HepG2 (cell line): ENCODE measurements around the gene KAZALD1. TPM values are rescaled to one million over a fixed set of nuclear protein-coding genes. Genes with fewer than 3 reads are reported as not detected.

Experiments
- ATAC-seq: fragments of 200-7000 bp; cut with Tn5 transposase; 3 replicates; pipeline ENCODE4 v1.9.1; 2020; ENCODE audit warnings: mild to moderate bottlenecking, moderate library complexity
- BruUV-seq: library from RNA; stranded (reverse); fragments of 400-500 nt; replicated peaks from 2 replicates; lab custom pipeline; 2021; lab: Mats Ljungman, UMichigan
- CTCF ChIA-PET: fragments of 300-600 bp; formaldehyde crosslinking; extraction: SDS; loops from one replicate; lab custom pipeline; 2021; ENCODE audit warnings: low total read pairs, inconsistent platforms, low intra/inter-chr PET ratio; lab: Yijun Ruan, JAX
- POLR2A ChIA-PET: fragments of 350-600 bp; sonication (Branson Sonifier 250); formaldehyde crosslinking; loops from one replicate; lab custom pipeline; 2020; ENCODE audit warnings: antibody characterized with exemption, inconsistent platforms; lab: Yijun Ruan, JAX
- DNase-seq: peaks from one replicate; pipeline ENCODE4 v3.0.0-alpha.2; 2015; ENCODE audit warnings: low spot score
- FAIRE-seq: peaks from 3 replicates; lab custom pipeline; 2011; peaks lifted over from hg19 to GRCh38; lab: Jason Lieb, UNC
- H2AFZ ChIP-seq: one replicate; pipeline ENCODE4 v1.6.1; 2011; ENCODE audit warnings: low read length, inconsistent platforms
- H3K27ac ChIP-seq: fragments of 300-600 bp; 3 replicates; pipeline ENCODE4 v1.8.0; 2011; ENCODE audit warnings: mixed run types, mild to moderate bottlenecking, mixed read lengths, low read length, inconsistent platforms; ENCODE audit not compliant: insufficient read depth; ENCODE audit errors: extremely low read length
- H3K27me3 ChIP-seq, 2 experiments: fragments of 200-600 bp in 1 of 2; 2 replicates in 1 of 2; 3 replicates in 1 of 2; pipeline versions ENCODE4 v1.6.0 to v1.8.0; 2011; ENCODE audit warnings: low read length in 2 of 2, mild to moderate bottlenecking in 2 of 2, moderate library complexity in 2 of 2, inconsistent platforms in 1 of 2; ENCODE audit not compliant: insufficient read depth in 2 of 2, control insufficient read depth in 1 of 2
- H3K36me3 ChIP-seq, 2 experiments: fragments of 200-600 bp in 1 of 2; replicated peaks in 1 of 2; 2 replicates in 1 of 2; 3 replicates in 1 of 2; pipeline versions ENCODE4 v1.5.1 to v1.8.0; 2011; ENCODE audit warnings: low read length in 2 of 2, inconsistent platforms in 1 of 2; ENCODE audit not compliant: insufficient read depth in 2 of 2, control insufficient read depth in 1 of 2
- H3K4me1 ChIP-seq: 2 replicates; pipeline ENCODE4 v1.5.1; 2012; ENCODE audit warnings: low read length, inconsistent platforms; ENCODE audit not compliant: insufficient read depth
- H3K4me2 ChIP-seq: 2 replicates; pipeline ENCODE4 v1.6.0; 2011; ENCODE audit warnings: low read depth, low read length, inconsistent platforms
- H3K4me3 ChIP-seq, 3 experiments: fragments of 200-600 bp in 1 of 3; sonication (generic), shearing (Covaris generic) in 1 of 3; replicated peaks in 1 of 3; 2 replicates each; pipeline ENCODE4 v1.5.1; 2011 to 2016; ENCODE audit warnings: low read length in 3 of 3, inconsistent platforms in 2 of 3, low read depth in 2 of 3, mild to moderate bottlenecking in 2 of 3, control low read depth in 1 of 3, mixed read lengths in 1 of 3; ENCODE audit not compliant: insufficient read depth in 1 of 3
- H3K79me2 ChIP-seq: one replicate; pipeline ENCODE4 v1.6.1; 2011; ENCODE audit warnings: low read length, inconsistent platforms; ENCODE audit not compliant: insufficient read depth
- H3K9ac ChIP-seq: 2 replicates; pipeline ENCODE4 v1.6.0; 2011; ENCODE audit warnings: mild to moderate bottlenecking, low read depth, low read length, inconsistent platforms; ENCODE audit not compliant: insufficient read depth
- H3K9me3 ChIP-seq: 2 replicates; pipeline ENCODE4 v1.5.1; 2012; ENCODE audit warnings: mild to moderate bottlenecking, low read length
- H4K20me1 ChIP-seq: 2 replicates; pipeline ENCODE4 v1.6.0; 2011; ENCODE audit warnings: inconsistent platforms, mild to moderate bottlenecking, low read length, moderate library complexity; ENCODE audit not compliant: insufficient read depth
- HDAC1 ChIP-seq: sonication (generic); formaldehyde crosslinking; IDR thresholded peaks from 2 replicates; pipeline ENCODE4 v1.5.1; 2020; ENCODE audit warnings: mild to moderate bottlenecking, missing genetic modification reagents
- MAFF ChIP-seq: IDR thresholded peaks from 2 replicates; pipeline ENCODE4 v1.6.1; 2011; ENCODE audit warnings: low read depth, low read length, improper control_type of control experiment
- PAF1 ChIP-seq: IDR thresholded peaks from 2 replicates; pipeline ENCODE4 v1.6.1; 2016; ENCODE audit warnings: missing genetic modification reagents, missing compliant biosample characterization
- PRMT3 ChIP-seq: sonication (generic); formaldehyde crosslinking; IDR thresholded peaks from 2 replicates; pipeline ENCODE4 v1.8.1; 2022; ENCODE audit warnings: low read depth, mild to moderate bottlenecking, moderate library complexity, missing genetic modification reagents, borderline replicate concordance
- RXRA ChIP-seq: sonication (generic); formaldehyde crosslinking; IDR thresholded peaks from 2 replicates; pipeline ENCODE4 v1.5.1; 2020; ENCODE audit warnings: missing genetic modification reagents
- SP4 ChIP-seq: sonication (generic); formaldehyde crosslinking; IDR thresholded peaks from 2 replicates; pipeline ENCODE4 v1.8.1; 2023; ENCODE audit warnings: mild to moderate bottlenecking, missing genetic modification reagents
- ZC3H4 ChIP-seq: sonication (generic); formaldehyde crosslinking; IDR thresholded peaks from 2 replicates; pipeline ENCODE4 v1.4.0; 2020; ENCODE audit warnings: missing genetic modification reagents, borderline replicate concordance
- ZFP90 ChIP-seq: sonication (generic); formaldehyde crosslinking; IDR thresholded peaks from 2 replicates; pipeline ENCODE4 v1.8.0; 2022; ENCODE audit warnings: missing genetic modification reagents, mild to moderate bottlenecking, inconsistent platforms, borderline replicate concordance
- ZMYM4 ChIP-seq: sonication (generic); formaldehyde crosslinking; IDR thresholded peaks from 2 replicates; pipeline ENCODE4 v1.8.1; 2023; ENCODE audit warnings: mild to moderate bottlenecking, missing genetic modification reagents
- ZNF3 ChIP-seq: IDR thresholded peaks from 2 replicates; pipeline ENCODE4 v1.7.0; 2017; ENCODE audit warnings: inconsistent platforms
- ZNF430 ChIP-seq: sonication (generic); formaldehyde crosslinking; IDR thresholded peaks from 2 replicates; pipeline ENCODE4 v1.9.0; 2021; ENCODE audit warnings: mild to moderate bottlenecking, missing genetic modification reagents
- ZNF782 ChIP-seq: sonication (generic); formaldehyde crosslinking; IDR thresholded peaks from 2 replicates; pipeline ENCODE4 v1.4.0; 2020; ENCODE audit warnings: missing genetic modification reagents, mild to moderate bottlenecking, borderline replicate concordance
- ZSCAN22 ChIP-seq: sonication (generic); formaldehyde crosslinking; IDR thresholded peaks from 2 replicates; pipeline ENCODE4 v1.4.0; 2020; ENCODE audit warnings: mild to moderate bottlenecking, missing genetic modification reagents
- WGBS: methylation state at CpG from one replicate; pipeline ENCODE4 v1.1.6; 2017; ENCODE audit warnings: low lambda C conversion rate; 5-methylcytosine and 5-hydroxymethylcytosine counted together
- in situ Hi-C: cut with HindIII; loops from 2 replicates; pipeline ENCODE4 v1.10.0; 2017; ENCODE audit warnings: low pct_unique_long_range_greater_than_20kb; ENCODE audit not compliant: extremely low pct_ligation_motif_present
- intact Hi-C: fragments of 100-400 bp; cut with micrococcal nuclease; formaldehyde crosslinking; loops from one replicate; pipeline ENCODE4 v1.10.0; 2022; ENCODE audit not compliant: unreplicated experiment
- polyA plus RNA-seq, 8 experiments: library from polyadenylated mRNA; depleted of rRNA in 3 of 8; stranded (reverse) in 7 of 8; unstranded in 1 of 8; fragments of >200 nt; fragmentation: Illumina TruSeq in 4 of 8; extraction: Trizol in 4 of 8; gene quantifications; 2 replicates each; pipeline versions ENCODE4 v1.2.1 to v1.2.3, GENCODE V29; 2011 to 2016; ENCODE audit warnings: low read depth in 4 of 8, missing spikeins in 1 of 8, mixed read lengths in 1 of 8; ENCODE audit not compliant: insufficient read depth in 1 of 8
- total RNA-seq, 5 experiments: library from RNA; depleted of rRNA; stranded (reverse); fragments of >200 nt; fragmentation: Illumina TruSeq; extraction: Trizol; gene quantifications; 2 replicates each; pipeline ENCODE4 v1.2.3, GENCODE V29; 2016; ENCODE audit warnings: low read depth in 1 of 5
- TF ChIP-seq, protein P1 (sequence below): sonication (generic); formaldehyde crosslinking; IDR thresholded peaks from 2 replicates; pipeline ENCODE4 v1.5.0; 2020; ENCODE audit warnings: mild to moderate bottlenecking, missing genetic modification reagents, moderate library complexity
- TF ChIP-seq, protein P2 (sequence below), 2 experiments: sonication (generic) in 1 of 2; formaldehyde crosslinking in 1 of 2; IDR thresholded peaks; 2 replicates each; pipeline versions ENCODE4 v1.4.0 to v1.6.1; 2016 to 2020; ENCODE audit warnings: borderline replicate concordance in 1 of 2, low read depth in 1 of 2, mild to moderate bottlenecking in 1 of 2, missing genetic modification reagents in 1 of 2
- TF ChIP-seq, protein P3 (sequence below): sonication (generic); formaldehyde crosslinking; IDR thresholded peaks from 2 replicates; pipeline ENCODE4 v1.8.1; 2023; ENCODE audit warnings: mild to moderate bottlenecking, inconsistent platforms, moderate library complexity, missing genetic modification reagents, borderline replicate concordance

The KAZALD1 gene
- total and polyA plus RNA-seq, 2 of the 13 experiments (the other 11 are each of a cell fraction or from before 2014, with no cell fraction given): 16.7 to 27.7 TPM

DNA sequence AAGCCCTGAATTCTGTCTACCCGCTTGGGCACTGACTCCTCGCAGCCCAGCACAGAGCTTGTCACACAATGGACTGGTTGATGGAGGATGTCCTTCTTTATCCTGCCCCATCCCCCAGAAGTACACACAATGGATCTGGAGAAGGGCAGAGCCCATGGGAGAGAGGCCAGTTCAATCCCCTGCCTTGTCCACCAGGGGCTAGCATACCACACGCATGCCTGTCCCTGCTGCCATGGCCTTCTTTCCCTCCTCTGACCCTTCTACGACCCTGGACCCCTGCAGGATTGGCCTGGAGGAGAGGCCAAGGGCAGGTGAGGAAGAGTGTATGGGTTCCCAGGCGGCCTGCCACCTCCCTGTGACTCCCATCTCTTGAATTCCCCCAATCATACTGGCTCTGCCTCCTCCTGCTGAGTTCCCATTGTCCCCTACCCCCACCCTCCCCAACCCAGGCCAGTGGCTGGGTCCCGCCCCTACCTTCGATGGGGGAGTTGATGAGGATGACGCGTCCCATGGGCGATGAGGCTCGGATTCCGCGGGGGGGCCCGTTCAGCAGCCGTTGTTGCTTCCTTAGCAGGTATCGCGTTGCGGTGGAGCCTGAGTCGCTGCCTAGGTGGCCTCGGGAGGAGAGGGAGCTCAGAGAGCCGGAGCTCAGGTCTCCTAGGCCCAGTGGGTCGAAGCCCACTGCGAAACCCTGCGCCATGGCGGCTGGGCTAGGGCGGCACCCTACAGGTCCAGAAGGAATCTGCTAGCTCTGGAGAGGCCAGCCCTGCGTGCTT lies 32.1 kb upstream of the KAZALD1 start:
- Histone ChIP-seq H3K4me3 (peak overlapping the region in 1 of 3 experiments; percentile 6; a peak in 1 of 6 replicates), H3K9me3 (no peaks in the 10 kb centered on the region), H3K27ac (no peak overlapping the region), H2AFZ (no peak overlapping the region), H4K20me1 (no peaks in the 10 kb centered on the region), H3K79me2 (no peaks in the 10 kb centered on the region), H3K4me1 (peaks cover 55% of the 10 kb centered on the region), H3K4me2 (peak overlapping the region; percentile 96), H3K27me3 (no peaks in the 10 kb centered on the region; a peak in 1 of 5 replicates), H3K9ac (no peak overlapping the region), H3K36me3 (no peaks in the 10 kb centered on the region)
- 66% methylated on average over 17 of the region's 27 CpGs for WGBS
- no peak for FAIRE-seq
- ATAC-seq: peak; percentile 43
- POLR2A ChIA-PET: interaction anchor here (0.8 to 4.6 kb wide), 9 partner anchors 11 to 60 kb away, joined by 3 to 51 read pairs (median 4); partner anchors contain the start of genes KAZALD1 and MRPL43
- no peak for DNase-seq
- CTCF ChIA-PET: no interaction called here
- in situ Hi-C loops: loop anchor here (5.0 kb wide), 1 partner anchor 38 kb away; no protein-coding TSS in a partner anchor
- intact Hi-C loops: loop anchor here (5.0 kb wide), 1 partner anchor 38 kb away; no protein-coding TSS in a partner anchor
- no TSS peak for BruUV-seq
- TF ChIP-seq RXRA (0 out of 2 replicates have a peak, but pooled peaks have one; percentile 28), ZNF782 (CRISPR knock-in tag) (no peak), ZMYM4 (CRISPR knock-in tag) (no peak), HDAC1 (CRISPR knock-in tag) (no peak), ZFP90 (CRISPR knock-in tag) (no peak), PAF1 (CRISPR knock-in tag) (no peak), SP4 (CRISPR knock-in tag) (0 out of 2 replicates have a peak, but pooled peaks have one; percentile 20), PRMT3 (CRISPR knock-in tag) (no peak), ZNF3 (CRISPR knock-in tag) (peak; percentile 74; the same call in 1 of the 2 replicates), ZNF430 (CRISPR knock-in tag) (no peak), MAFF (no peak), ZSCAN22 (CRISPR knock-in tag) (no peak), ZC3H4 (CRISPR knock-in tag) (no peak)
- TF ChIP-seq, protein P1, sequence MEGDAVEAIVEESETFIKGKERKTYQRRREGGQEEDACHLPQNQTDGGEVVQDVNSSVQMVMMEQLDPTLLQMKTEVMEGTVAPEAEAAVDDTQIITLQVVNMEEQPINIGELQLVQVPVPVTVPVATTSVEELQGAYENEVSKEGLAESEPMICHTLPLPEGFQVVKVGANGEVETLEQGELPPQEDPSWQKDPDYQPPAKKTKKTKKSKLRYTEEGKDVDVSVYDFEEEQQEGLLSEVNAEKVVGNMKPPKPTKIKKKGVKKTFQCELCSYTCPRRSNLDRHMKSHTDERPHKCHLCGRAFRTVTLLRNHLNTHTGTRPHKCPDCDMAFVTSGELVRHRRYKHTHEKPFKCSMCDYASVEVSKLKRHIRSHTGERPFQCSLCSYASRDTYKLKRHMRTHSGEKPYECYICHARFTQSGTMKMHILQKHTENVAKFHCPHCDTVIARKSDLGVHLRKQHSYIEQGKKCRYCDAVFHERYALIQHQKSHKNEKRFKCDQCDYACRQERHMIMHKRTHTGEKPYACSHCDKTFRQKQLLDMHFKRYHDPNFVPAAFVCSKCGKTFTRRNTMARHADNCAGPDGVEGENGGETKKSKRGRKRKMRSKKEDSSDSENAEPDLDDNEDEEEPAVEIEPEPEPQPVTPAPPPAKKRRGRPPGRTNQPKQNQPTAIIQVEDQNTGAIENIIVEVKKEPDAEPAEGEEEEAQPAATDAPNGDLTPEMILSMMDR (CRISPR knock-in tag): peak; percentile 28; the same call in 1 of the 2 replicates
- TF ChIP-seq, protein P2, sequence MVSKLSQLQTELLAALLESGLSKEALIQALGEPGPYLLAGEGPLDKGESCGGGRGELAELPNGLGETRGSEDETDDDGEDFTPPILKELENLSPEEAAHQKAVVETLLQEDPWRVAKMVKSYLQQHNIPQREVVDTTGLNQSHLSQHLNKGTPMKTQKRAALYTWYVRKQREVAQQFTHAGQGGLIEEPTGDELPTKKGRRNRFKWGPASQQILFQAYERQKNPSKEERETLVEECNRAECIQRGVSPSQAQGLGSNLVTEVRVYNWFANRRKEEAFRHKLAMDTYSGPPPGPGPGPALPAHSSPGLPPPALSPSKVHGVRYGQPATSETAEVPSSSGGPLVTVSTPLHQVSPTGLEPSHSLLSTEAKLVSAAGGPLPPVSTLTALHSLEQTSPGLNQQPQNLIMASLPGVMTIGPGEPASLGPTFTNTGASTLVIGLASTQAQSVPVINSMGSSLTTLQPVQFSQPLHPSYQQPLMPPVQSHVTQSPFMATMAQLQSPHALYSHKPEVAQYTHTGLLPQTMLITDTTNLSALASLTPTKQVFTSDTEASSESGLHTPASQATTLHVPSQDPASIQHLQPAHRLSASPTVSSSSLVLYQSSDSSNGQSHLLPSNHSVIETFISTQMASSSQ (IDR thresholded peaks at IDR 0.05; ENCODE audit: low read depth): no peak
- TF ChIP-seq, protein P2 (CRISPR knock-in tag; IDR thresholded peaks at IDR 0.05; ENCODE audit: borderline replicate concordance): no peak
- TF ChIP-seq, protein P3, sequence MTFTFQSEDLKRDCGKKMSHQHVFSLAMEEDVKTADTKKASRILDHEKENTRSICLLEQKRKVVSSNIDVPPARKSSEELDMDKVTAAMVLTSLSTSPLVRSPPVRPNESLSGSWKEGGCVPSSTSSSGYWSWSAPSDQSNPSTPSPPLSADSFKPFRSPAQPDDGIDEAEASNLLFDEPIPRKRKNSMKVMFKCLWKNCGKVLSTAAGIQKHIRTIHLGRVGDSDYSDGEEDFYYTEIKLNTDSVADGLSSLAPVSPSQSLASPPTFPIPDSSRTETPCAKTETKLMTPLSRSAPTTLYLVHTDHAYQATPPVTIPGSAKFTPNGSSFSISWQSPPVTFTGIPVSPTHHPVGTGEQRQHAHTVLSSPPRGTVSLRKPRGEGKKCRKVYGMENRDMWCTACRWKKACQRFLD (CRISPR knock-in tag): no peak
